ENCODE results near the gene CHST15. TPM values are rescaled to one million over a fixed set of nuclear protein-coding genes. Genes with fewer than 3 reads are reported as not detected.

The CHST15 gene
- total RNA-seq, 1 experiment from 2014 or later, result 9.8 TPM

DNA sequence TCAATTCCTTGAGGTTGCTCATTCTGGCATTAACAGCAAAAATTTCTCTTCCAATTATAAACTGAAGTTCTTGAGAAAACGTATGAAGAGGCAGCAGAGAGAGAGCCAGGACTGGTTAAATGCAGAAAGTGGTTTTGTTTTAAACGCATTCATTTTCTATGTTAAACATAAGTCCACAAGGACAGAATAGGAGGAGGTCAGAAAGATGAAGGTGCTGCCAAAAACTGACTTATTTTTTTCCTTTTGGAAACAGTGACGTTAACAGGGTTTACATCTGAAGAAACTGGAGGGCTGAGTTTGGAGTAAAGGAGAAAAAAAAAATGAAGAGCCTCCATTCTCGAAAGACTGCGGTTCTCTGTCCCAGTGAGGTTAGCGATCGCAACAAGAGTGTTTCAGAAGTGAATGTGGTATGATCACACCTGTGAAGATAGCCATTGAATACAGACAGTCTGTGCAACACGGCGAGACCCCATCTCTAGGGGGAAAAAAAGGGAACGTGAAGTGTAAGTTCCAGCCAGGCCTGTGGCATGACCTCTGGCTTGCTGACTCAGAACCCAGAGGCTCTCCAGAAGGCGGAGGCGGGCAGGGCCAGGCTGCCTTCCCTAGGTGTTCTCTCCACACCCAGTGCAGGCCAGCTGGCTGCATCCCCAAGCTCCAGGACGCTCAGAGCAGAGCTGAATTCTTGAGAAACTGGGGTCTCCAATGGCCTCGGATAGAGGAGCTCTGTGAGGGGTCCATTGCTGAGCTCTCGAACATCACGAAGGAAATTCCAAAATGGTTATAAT is 84.0 kb downstream of the CHST15 start:
- peaks cover 18% of the 10 kb centered on the region for H3K36me3 ChIP-seq
- DNase-seq, result peak; percentile 29
- H3K4me3 ChIP-seq, result no peak overlapping the region
- peaks cover 2% of the 10 kb centered on the region; the same call in 1 of the 2 replicates for H3K9me3 ChIP-seq
- no peaks in the 10 kb centered on the region for H3K27me3 ChIP-seq

DNA sequence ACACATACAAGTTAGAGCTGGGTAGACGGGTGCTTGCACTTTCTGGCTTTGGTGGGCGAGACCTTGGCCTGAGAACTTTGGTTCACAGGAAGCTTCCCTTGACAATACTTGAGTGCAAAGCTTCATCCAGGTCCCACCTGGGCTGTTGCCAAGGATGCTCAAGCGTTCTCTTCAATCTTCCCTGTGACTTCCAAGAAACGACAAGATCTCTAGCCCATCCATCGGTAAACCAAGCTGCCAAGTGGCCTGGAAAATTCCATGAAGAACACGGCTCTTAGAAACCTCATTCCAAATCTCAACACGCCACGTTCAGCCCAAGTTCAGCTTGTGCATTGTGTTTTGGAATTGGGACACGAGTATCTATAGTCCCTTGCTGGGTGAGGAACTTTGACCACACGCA is 84.7 kb downstream of the CHST15 start:
- H3K36me3 ChIP-seq, result peaks cover 18% of the 10 kb centered on the region
- H3K9me3 ChIP-seq, result peaks cover 2% of the 10 kb centered on the region; the same call in 1 of the 2 replicates
- no peak overlapping the region for H3K4me3 ChIP-seq
- H3K27me3 ChIP-seq, result no peaks in the 10 kb centered on the region
- no peak for DNase-seq

DNA sequence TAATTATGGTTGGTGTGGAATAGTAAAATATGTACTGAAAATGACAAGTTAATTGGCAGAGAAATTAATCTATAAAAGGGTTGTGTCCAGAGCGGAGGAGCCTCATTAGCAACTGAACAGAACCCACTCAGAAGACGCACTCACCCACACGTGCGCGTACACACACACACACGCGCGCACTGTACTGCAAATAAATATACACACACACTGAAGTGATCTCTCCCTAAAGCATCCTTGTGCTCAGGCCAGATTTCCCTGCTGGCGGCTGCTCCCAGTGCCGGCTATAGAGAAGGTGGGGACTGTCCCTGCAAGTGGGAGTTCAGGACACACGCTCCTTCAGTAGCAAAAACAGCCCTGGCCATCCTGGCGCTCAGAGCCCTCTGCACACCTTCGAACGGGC is 85.2 kb downstream of the CHST15 start:
- H3K4me3 ChIP-seq, result no peak overlapping the region
- DNase-seq, result no peak
- H3K9me3 ChIP-seq, result no peaks in the 10 kb centered on the region
- H3K27me3 ChIP-seq, result no peaks in the 10 kb centered on the region
- H3K36me3 ChIP-seq, result peaks cover 18% of the 10 kb centered on the region

DNA sequence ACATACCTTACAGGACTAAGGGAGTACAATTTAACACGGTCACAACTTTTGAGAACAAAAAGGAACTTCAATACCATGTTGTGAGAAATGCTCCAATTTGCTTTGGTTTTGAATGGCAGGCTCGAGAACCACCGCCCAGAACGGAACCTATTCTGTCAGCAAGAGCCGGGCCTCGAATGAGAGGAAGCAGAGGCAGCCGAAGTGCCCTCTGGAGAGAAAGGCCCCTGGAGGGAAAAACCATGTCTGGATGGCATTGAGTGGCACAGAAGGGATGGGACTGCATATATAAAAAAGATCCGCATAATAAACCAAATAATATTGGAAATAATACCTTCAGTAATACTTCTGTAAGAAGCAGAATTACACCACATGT is 85.6 kb downstream of the CHST15 start:
- no peak for DNase-seq
- peaks cover 18% of the 10 kb centered on the region for H3K36me3 ChIP-seq
- H3K27me3 ChIP-seq, result no peaks in the 10 kb centered on the region
- H3K9me3 ChIP-seq, result no peaks in the 10 kb centered on the region
- no peak overlapping the region for H3K4me3 ChIP-seq

DNA sequence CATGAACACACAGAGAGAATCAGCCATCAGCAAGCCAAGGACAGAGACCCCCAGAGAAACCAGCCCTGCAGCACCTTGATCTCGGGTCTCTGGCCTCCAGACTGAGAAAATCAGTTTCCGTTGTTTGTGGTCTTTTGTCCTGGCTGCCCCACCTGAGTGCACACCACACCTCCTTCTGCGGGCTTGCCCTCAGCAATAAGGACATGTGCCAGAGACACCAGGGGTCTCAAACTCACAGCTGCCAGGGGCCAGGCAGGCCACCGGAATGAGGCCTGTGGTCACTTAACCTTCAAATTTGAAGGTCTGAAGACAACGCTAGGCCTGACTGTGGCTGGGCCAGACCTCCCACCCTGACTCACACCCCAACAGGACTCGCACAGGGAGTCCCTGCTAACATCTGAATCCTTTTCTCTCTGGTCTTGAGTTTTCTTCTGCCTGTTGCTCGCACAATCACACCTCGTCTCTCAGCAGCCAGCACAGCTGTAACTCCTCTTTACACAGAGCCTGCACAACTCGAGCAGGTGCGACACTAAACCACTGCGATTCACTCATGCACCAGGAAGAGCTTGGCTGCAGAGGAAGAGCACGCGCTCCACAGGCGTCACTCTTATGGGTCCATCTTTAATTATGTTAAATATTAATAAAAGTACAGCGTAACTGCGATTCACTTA is 86.2 kb downstream of the CHST15 start:
- H3K27me3 ChIP-seq, result no peaks in the 10 kb centered on the region
- no peak for DNase-seq
- H3K36me3 ChIP-seq, result peaks cover 16% of the 10 kb centered on the region
- H3K9me3 ChIP-seq, result no peaks in the 10 kb centered on the region
- no peak overlapping the region for H3K4me3 ChIP-seq

DNA sequence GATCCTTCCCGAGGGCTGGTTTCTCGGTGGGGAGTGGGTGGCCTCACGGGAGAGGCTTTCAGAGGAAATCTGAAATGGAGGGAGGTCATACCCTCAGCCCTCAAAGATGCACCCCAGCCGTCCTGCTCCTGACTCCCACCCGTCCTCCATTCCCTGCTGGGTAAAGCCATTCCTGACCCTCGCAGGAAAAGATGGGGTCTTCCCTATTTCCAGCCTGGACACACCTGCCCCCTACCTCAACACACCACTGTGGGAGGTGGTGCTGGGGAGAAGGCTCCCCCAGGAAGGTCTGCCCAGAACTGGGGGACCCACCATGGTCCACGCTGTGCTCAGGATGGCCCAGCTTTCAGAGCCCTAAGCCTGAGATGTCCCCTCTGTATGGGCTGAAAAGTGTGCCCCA is 86.9 kb downstream of the CHST15 start:
- Histone ChIP-seq H3K4me3 (no peak overlapping the region), H3K27me3 (no peaks in the 10 kb centered on the region), H3K9me3 (no peaks in the 10 kb centered on the region), H3K36me3 (peaks cover 16% of the 10 kb centered on the region)
- DNase-seq, result no peak

DNA sequence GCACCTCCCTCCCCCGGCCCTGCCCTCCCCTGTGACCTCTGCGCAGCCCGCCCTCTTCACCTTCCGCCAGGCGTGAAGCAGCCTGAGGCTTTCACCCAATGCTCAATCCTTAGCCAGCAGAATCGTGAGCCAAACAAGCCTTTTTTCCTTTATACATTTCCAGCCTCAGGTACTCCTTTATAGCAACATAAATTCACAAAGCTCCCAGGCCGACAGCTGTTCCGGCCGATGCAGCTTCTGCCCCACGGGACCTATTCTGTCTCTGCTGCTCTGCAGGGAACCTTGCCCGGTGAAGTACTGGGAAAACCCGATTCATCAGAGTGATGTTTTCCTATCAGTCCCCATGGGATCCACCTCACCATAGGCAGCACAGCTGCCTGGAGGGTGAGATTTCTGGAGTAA is 87.4 kb downstream of the CHST15 start:
- DNase-seq, result no peak
- H3K4me3 ChIP-seq, result no peak overlapping the region
- peaks cover 16% of the 10 kb centered on the region for H3K36me3 ChIP-seq
- no peaks in the 10 kb centered on the region for H3K9me3 ChIP-seq
- H3K27me3 ChIP-seq, result no peaks in the 10 kb centered on the region

DNA sequence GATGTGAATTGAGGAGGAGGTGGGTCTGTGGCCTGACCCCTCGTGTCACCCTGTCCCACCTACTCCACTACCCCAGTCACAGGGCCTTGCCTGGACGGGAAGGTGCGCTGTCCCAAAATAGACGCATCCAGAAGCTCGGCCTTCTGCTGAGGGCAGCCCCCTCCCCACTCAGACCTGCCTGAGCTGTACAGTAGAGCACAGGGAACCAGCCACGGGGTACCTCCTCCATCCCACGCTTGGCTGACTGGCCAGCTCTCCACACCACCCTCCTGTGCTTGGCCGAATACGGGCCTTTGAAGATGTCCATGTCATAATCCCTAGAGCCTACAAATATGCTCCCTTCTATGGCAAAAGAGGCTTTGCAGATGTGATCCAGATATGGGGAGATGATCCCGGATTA is 88.3 kb downstream of the CHST15 start:
- Histone ChIP-seq H3K9me3 (no peaks in the 10 kb centered on the region), H3K27me3 (no peaks in the 10 kb centered on the region), H3K4me3 (no peak overlapping the region), H3K36me3 (peaks cover 16% of the 10 kb centered on the region)
- no peak for DNase-seq

DNA sequence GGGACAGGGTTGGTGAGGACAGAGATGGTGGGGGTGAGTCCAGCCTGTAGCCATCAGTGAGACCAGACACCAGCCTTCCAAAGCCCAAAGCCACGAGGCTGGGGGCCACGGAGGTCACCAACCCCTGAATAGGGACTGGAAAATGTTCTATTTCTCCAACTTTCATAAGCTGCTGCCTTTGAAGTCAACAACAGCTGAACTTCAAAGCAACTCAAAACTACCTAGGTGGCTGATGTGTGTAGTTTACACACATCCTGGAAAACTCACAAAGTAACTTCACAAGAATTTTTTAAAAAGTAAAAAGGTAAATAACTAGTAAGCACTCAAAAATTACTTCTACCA is 88.8 kb downstream of the CHST15 start:
- Histone ChIP-seq H3K4me3 (no peak overlapping the region), H3K36me3 (peaks cover 11% of the 10 kb centered on the region), H3K27me3 (no peaks in the 10 kb centered on the region), H3K9me3 (no peaks in the 10 kb centered on the region)
- no peak for DNase-seq

DNA sequence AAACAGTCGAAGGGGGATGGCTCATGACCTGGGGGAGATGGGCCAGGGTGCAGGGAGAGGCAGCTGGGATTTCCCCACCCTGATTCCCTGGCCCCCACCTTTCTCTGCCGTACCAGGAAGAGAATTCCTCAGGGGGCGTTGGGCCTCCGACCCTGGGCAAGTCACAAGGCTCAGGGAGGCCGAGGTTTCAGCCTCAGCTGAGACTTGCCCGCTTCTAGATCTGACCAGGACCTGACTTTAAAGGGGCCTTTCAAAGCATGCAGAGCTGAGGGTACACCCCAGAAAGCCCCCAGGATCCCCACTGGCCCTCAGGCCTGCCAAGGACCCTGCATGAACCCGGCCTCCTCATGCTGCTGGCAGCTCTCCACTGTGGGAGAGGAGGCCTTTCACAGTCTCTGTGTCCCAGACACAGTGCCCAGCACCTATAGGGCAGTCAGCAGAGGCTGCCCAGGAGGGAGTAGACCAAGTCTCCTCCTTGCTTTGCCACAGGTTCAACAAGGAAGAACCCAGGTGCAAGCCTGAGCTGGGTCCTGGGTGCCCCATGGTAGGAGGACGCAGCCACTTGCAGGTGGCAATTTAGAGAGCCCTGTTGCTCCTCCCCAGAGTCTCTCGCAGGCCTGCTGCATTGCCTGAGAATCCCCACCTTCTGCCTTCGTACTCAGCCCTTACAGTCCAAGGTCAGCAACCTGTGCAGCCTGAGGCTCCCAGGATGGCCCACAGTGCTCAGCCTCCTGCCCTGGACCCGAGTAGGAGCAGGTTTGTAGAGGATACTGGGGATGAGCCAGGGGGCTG is 89.3 kb downstream of the CHST15 start:
- no peaks in the 10 kb centered on the region for H3K27me3 ChIP-seq
- peaks cover 10% of the 10 kb centered on the region for H3K36me3 ChIP-seq
- no peak overlapping the region for H3K4me3 ChIP-seq
- H3K9me3 ChIP-seq, result no peaks in the 10 kb centered on the region
- no peak for DNase-seq

DNA sequence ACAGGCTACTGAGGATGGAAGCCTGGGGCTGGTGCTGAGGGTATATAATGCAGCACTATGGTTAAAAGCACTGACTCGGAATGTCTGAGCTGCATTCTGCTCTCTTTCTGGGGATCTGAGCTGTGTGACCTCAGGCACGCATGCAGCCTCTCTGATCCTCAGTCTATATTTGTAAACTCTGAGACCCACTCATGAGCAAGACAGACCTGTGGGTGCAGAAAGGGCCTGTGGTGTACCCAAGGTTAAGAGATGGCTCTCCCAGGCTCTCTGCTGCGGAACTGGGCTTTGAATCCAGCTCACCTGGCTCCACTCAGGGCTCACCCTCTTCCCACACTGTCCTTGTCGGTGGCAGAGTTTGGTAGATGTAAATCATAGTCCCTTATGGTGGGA is 89.9 kb downstream of the CHST15 start:
- no peak for DNase-seq
- Histone ChIP-seq H3K27me3 (no peaks in the 10 kb centered on the region), H3K4me3 (no peak overlapping the region), H3K9me3 (no peaks in the 10 kb centered on the region), H3K36me3 (peaks cover 5% of the 10 kb centered on the region)

DNA sequence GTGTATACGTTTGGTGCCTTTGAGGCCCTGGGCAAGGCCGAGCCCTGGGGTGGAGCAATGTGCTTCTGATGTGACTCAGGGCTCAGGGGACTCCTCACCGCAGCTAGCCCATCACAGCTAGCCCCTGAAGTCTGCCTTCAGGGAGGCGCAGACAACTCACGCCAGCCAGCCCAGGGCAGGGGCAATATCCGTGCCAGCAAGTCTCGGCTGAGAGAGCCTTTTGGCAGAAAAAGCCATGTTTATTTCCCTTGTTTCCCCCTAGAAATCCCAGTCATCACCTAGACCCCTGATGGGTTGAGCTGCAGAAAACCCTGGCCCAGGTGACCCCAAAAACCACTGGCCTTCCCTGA is 90.4 kb downstream of the CHST15 start:
- Histone ChIP-seq H3K4me3 (no peak overlapping the region), H3K27me3 (no peaks in the 10 kb centered on the region), H3K9me3 (no peaks in the 10 kb centered on the region), H3K36me3 (peaks cover 5% of the 10 kb centered on the region; the same call in 1 of the 2 replicates)
- DNase-seq, result no peak

DNA sequence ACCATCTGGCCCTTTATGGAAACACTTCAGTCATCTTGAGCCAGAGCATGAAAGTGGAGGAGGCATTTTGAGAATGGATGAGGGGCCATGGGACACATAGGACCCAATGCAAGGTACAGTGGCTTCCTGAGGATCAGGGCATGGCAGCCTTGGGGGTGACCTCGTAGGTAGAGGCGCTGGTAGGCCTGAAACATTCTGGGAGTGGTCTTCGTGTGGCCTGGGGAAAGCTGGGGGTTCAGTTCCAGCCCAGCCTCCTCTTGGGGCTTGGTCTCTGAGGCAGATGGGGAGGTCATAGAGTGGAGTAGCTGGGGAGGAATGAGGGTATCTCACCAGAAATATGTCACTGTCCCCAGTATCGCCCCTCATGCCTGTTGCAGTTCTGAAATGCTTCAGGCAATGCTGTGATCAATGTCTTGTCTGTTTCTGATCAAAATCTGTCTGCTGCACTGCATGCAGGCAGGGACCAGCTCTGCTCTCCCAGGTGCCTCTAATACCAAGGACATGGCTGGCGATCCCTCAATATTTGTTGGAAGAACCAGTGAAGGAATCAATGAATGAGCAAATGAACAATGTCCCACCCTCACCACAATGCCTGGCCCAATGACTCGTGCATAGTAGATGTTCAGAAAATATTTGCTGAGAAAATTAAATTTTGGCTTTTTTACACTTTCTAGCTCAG is 90.9 kb downstream of the CHST15 start:
- DNase-seq, result no peak
- H3K27me3 ChIP-seq, result no peaks in the 10 kb centered on the region
- peaks cover 5% of the 10 kb centered on the region; the same call in 1 of the 2 replicates for H3K36me3 ChIP-seq
- H3K4me3 ChIP-seq, result no peak overlapping the region
- H3K9me3 ChIP-seq, result no peaks in the 10 kb centered on the region

DNA sequence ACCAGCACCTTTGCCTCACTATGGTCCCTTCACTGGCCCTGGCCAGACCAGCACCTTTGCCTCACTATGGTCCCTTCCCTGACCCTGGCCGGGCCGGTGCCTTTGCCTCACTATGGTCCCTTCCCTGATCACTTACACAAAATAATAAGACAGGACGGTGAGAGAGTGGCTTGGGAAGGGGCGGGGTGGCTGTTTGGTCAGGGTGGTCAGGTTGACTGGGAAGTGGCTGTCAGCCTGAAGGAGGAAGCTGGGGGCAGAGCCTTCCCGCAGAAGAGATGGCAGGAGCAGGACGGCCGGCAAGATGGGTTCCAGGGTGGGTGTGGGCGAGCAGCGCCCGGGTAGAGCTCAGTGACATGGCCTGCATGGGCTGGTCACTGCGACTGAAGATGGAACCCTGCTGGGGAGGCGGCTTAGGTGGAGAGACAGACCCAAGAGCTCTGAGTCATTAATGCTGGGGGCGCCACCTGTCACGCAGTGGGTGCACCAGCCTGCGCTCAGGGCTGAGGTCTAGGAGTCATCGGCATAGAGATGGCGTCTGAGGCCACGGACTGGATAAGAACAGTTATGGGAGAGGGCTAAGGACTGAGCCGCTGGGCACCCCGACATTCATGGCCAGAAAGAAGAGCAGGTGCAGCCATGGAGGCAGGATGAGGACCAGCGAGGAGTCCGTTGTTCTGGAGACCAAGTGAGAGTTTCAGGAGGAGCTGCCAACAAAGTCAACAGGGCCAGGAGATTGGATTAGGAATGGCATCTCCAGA is 91.8 kb downstream of the CHST15 start:
- Histone ChIP-seq H3K36me3 (no peaks in the 10 kb centered on the region), H3K9me3 (no peaks in the 10 kb centered on the region), H3K4me3 (no peak overlapping the region), H3K27me3 (no peaks in the 10 kb centered on the region)
- no peak for DNase-seq

DNA sequence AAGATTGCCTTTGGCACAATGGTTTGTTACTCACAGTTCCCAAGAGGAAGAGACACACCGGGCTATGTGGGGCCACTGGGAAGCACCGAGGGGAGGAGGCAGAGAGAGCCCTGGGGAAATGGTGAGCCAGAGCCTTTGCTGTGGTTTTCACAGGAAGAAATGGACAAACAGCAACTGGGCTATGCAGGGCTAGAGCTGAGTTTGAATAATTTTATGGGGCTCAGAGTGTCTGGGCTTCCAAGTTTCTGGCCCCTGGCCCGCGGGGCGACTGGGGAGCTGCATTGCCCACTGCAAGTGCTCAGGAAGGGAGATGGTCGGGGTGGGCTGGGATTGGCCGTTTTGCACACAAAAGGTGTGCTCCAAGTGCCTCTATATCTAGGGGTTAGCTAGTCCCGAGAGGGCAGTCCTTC is 92.6 kb downstream of the CHST15 start:
- no peaks in the 10 kb centered on the region for H3K36me3 ChIP-seq
- H3K9me3 ChIP-seq, result no peaks in the 10 kb centered on the region
- H3K27me3 ChIP-seq, result no peaks in the 10 kb centered on the region
- DNase-seq, result peak; percentile 43
- H3K4me3 ChIP-seq, result no peak overlapping the region

DNA sequence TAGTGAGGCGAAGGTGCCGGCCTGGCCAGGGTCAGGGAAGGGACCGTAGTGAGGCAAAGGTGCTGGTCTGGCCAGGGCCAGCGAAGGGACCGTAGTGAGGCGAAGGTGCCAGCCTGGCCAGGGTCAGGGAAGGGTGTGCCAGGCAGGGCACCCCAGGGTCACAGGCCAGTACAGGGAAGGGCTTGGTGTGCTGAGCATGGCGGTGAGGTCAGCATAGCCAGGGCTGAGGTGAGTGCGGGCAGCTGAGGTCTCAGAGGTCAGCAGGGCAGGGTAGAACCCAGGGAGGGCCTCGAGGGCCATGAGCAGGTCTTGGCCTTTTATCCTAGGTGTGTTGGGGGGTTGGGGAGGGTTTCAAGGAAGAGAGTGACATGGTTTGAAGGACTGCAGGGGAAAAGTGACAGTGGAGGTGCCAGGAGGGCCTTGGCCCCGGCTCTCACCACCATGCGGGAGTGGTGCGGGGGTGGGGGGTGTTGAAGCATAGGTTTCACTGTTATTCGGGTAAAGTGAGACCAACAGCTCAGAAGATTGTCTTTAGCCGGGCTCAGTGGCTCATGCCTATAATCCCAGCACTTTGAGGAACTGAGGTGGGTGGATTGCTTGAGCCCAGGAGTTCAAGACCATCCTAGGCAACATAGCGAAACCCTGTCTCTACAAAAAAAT is 93.3 kb downstream of the CHST15 start:
- no peaks in the 10 kb centered on the region for H3K9me3 ChIP-seq
- no peaks in the 10 kb centered on the region for H3K27me3 ChIP-seq
- no peak overlapping the region for H3K4me3 ChIP-seq
- no peak for DNase-seq
- no peaks in the 10 kb centered on the region for H3K36me3 ChIP-seq

Measured in MG63 (cell line).